ENCODE data around the gene TMEM208.

The TMEM208 gene

DNA sequence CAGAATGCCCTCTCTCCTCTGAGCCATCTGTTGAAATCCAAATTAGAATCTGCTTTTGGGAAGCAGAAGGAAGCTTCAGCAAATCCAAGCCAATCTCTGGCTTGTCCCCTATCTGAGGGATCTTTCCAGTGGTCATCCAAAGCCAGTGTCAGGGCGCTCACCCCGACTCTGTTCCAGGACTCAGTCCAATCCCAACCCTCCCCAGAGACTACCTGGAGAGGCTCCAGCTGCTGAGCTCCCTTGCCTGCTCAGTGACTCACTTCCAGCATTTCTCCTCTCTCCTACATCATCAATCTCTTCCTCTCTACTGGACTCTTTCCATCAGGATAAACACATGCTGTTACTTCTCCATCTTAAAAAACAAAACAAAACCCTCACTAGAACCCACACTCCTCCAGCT lies 45.6 kb upstream of the TMEM208 start:
- TF ChIP-seq TAF1 (IDR thresholded peaks at IDR 0.05; ENCODE audit: borderline replicate concordance, insufficient read depth, low read length) (no peak), SIN3A (IDR thresholded peaks at IDR 0.05; ENCODE audit: borderline replicate concordance, insufficient read depth, low read length) (no peak), POLR2AphosphoS5 (IDR thresholded peaks at IDR 0.05; ENCODE audit: low read depth, low read length) (no peak), FOXP2 (optimal IDR thresholded peaks at IDR 0.05; ENCODE audit: borderline replicate concordance, extremely low read depth, extremely low read length, insufficient read depth) (no peak)
- TF ChIP-seq, protein P1, sequence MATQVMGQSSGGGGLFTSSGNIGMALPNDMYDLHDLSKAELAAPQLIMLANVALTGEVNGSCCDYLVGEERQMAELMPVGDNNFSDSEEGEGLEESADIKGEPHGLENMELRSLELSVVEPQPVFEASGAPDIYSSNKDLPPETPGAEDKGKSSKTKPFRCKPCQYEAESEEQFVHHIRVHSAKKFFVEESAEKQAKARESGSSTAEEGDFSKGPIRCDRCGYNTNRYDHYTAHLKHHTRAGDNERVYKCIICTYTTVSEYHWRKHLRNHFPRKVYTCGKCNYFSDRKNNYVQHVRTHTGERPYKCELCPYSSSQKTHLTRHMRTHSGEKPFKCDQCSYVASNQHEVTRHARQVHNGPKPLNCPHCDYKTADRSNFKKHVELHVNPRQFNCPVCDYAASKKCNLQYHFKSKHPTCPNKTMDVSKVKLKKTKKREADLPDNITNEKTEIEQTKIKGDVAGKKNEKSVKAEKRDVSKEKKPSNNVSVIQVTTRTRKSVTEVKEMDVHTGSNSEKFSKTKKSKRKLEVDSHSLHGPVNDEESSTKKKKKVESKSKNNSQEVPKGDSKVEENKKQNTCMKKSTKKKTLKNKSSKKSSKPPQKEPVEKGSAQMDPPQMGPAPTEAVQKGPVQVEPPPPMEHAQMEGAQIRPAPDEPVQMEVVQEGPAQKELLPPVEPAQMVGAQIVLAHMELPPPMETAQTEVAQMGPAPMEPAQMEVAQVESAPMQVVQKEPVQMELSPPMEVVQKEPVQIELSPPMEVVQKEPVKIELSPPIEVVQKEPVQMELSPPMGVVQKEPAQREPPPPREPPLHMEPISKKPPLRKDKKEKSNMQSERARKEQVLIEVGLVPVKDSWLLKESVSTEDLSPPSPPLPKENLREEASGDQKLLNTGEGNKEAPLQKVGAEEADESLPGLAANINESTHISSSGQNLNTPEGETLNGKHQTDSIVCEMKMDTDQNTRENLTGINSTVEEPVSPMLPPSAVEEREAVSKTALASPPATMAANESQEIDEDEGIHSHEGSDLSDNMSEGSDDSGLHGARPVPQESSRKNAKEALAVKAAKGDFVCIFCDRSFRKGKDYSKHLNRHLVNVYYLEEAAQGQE (IDR thresholded peaks at IDR 0.05; ENCODE audit: insufficient read depth in 1 of 2, low read depth in 2 of 2, low read length in 2 of 2), result no peak

DNA sequence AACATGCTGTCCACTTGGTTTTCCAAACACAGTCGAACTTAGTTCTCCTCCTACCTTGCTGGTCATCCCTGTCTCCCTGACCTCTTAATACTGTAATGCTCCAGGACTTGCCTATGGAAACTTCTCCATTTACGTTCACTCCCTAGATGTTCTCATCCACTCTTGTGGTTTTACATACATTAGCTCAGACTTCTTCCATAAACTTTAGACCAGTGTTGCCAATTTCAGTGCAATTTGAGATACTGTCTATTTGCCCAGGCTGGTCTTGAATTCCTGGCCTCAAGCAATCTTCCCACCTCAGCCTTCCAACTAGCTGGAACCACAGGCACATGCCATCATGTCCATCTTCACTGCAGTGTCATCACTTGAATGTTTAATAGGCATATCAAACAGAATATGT lies 44.6 kb upstream of the TMEM208 start:
- TF ChIP-seq, protein P1 (IDR thresholded peaks at IDR 0.05; ENCODE audit: insufficient read depth in 1 of 2, low read depth in 2 of 2, low read length in 2 of 2), result no peak
- no peak for TF ChIP-seq POLR2AphosphoS5 (IDR thresholded peaks at IDR 0.05; ENCODE audit: low read depth, low read length)
- no peak for TF ChIP-seq SIN3A (IDR thresholded peaks at IDR 0.05; ENCODE audit: borderline replicate concordance, insufficient read depth, low read length)
- no peak for TF ChIP-seq FOXP2 (optimal IDR thresholded peaks at IDR 0.05; ENCODE audit: borderline replicate concordance, extremely low read depth, extremely low read length, insufficient read depth)
- no peak for TF ChIP-seq TAF1 (IDR thresholded peaks at IDR 0.05; ENCODE audit: borderline replicate concordance, insufficient read depth, low read length)

DNA sequence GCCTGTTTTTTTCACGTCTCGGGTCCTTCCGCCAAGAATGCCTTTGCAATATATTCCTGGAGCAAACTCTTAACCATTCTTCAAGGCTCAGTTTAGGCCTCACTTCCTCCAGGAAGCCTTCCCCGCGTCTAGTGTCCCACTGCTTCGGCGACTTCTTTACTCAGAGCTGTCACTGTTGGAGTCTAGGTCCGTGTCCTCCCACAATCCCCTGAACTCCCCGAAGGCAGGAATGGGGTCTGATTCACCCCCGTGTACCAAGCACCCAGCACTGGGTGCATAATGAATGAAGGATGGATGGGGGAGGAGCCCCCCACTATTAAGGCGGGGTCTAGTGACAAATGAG lies 43.7 kb upstream of the TMEM208 start:
- peak; percentile 16; the same call in 1 of the 2 replicates for TF ChIP-seq POLR2AphosphoS5 (IDR thresholded peaks at IDR 0.05; ENCODE audit: low read depth, low read length)
- TF ChIP-seq SIN3A (IDR thresholded peaks at IDR 0.05; ENCODE audit: borderline replicate concordance, insufficient read depth, low read length), result no peak

DNA sequence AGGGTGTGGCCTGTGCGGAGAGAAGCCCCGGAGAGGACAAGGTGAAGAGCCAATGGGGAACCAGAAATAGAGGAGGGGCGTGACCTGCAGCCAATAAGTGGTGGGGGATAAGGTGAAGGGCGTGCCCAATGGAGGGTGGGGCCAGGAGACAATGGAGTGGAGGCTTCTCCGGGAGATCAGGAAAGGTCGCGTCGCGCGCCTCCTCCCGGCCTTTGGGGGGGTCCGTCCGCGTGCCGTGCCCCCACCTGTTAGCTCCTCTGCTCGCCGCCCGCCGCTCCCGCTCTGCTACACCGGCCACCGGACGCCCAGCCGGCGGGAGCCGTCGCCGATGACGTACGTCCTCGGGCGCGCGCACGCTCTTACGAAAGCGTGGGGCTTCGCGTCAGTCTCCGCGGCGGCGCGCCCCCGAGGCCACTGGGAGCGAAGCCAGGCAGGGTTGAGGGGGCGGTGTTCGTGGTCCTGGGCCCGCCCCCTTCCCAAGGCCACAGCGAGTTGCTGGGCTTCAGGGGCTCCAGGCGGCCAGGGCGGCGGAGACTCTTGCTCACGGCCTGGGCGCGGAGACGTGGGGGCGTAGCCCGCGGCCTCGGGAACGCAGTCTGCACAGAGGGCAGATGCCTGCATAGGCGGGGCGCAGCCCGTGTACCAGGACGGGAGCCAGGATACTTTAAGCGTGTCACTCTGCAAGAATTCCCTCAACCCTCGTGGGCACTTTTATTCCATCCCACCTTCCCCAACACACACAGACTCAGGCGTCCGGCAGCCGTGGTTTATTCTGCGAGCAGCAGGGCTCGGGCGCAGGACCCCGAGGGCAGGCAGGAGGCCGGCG lies 43.1 kb upstream of the TMEM208 start, which contains the start of gene MATCAP1:
MATCAP1 (minus strand) TSS at position 337 of the 826 bp plus-strand sequence. CDS start 3,353 bp downstream, outside the sequence.
- no peak for TF ChIP-seq FOXP2 (optimal IDR thresholded peaks at IDR 0.05; ENCODE audit: borderline replicate concordance, extremely low read depth, extremely low read length, insufficient read depth)
- peak; percentile 4; the same call in 1 of the 2 replicates for TF ChIP-seq SIN3A (IDR thresholded peaks at IDR 0.05; ENCODE audit: borderline replicate concordance, insufficient read depth, low read length)
- peak; percentile 66; the same call in 1 of the 2 replicates for TF ChIP-seq POLR2AphosphoS5 (IDR thresholded peaks at IDR 0.05; ENCODE audit: low read depth, low read length)
- TF ChIP-seq TAF1 (IDR thresholded peaks at IDR 0.05; ENCODE audit: borderline replicate concordance, insufficient read depth, low read length), result no peak
- TF ChIP-seq, protein P1 (IDR thresholded peaks at IDR 0.05; ENCODE audit: insufficient read depth in 1 of 2, low read depth in 2 of 2, low read length in 2 of 2), result peak in 1 of 2 experiments; percentile 53; a peak in 2 of 4 replicates

DNA sequence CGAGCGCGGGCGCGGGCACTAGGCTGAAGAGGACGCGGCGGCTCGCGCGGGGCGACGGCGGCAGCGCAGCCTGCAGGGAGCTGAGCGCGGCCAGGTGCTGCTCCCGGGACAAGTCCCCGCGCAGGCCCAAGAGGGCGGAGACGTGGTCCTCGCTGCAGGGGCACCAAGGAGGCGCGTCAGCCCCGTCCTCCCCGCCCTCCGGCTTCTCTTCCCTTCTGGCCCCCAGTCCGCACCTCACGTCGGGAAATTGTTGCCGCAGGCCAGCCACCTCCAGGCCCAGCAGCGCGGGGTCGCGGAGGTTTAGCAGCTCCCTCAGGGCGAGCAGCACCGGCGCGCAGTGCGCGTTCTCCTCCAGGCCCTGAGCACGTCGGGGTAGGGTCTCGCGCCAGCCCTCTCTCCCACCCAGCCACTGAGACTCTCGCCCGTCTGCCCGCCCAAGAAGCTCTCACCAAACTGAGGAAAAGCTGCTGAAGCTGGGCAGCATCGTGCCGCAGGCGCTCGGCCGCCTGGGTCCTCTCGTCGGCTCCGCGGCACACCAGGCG lies 42.4 kb upstream of the TMEM208 start:
- TF ChIP-seq FOXP2 (optimal IDR thresholded peaks at IDR 0.05; ENCODE audit: borderline replicate concordance, extremely low read depth, extremely low read length, insufficient read depth), result no peak
- TF ChIP-seq POLR2AphosphoS5 (IDR thresholded peaks at IDR 0.05; ENCODE audit: low read depth, low read length), result no peak
- TF ChIP-seq, protein P1 (IDR thresholded peaks at IDR 0.05; ENCODE audit: insufficient read depth in 1 of 2, low read depth in 2 of 2, low read length in 2 of 2), result no peak
- no peak for TF ChIP-seq SIN3A (IDR thresholded peaks at IDR 0.05; ENCODE audit: borderline replicate concordance, insufficient read depth, low read length)
- TF ChIP-seq TAF1 (IDR thresholded peaks at IDR 0.05; ENCODE audit: borderline replicate concordance, insufficient read depth, low read length), result no peak

Data from PFSK-1 (cell line).